GM12878 (cell line): ENCODE results near the gene POT1. TPM values are rescaled to one million over a fixed set of nuclear protein-coding genes. Genes with fewer than 3 reads are reported as not detected.

Source experiments
- ATAC-seq: fragments of 200-7000 bp; cut with Tn5 transposase; 3 replicates; pipeline ENCODE4 v1.9.1; 2020; ENCODE audit warnings: mild to moderate bottlenecking, moderate library complexity
- BruUV-seq: library from RNA; stranded (reverse); fragments of 400-500 nt; replicated peaks from 2 replicates; lab custom pipeline; 2021; lab: Mats Ljungman, UMichigan
- CTCF ChIA-PET: fragments of 300-600 bp; sonication (Branson Sonifier 250); formaldehyde crosslinking; extraction: SDS; loops from one replicate; lab custom pipeline; 2021; ENCODE audit warnings: inconsistent platforms; lab: Yijun Ruan, JAX
- POLR2A ChIA-PET: fragments of 350-600 bp; formaldehyde crosslinking; extraction: SDS; loops from one replicate; lab custom pipeline; 2021; ENCODE audit warnings: inconsistent platforms; lab: Charles Lee
- RAD21 ChIA-PET: fragments of 300-600 bp; sonication (Branson Sonifier 250); formaldehyde crosslinking; loops from one replicate; lab custom pipeline; 2023; ENCODE audit warnings: antibody characterized with exemption; ENCODE audit not compliant: unreplicated experiment; lab: Charles Lee
- SMC1A ChIA-PET: fragments of 300-600 bp; sonication (Branson Sonifier 250); formaldehyde crosslinking; loops from one replicate; lab custom pipeline; 2023; ENCODE audit not compliant: unreplicated experiment, uncharacterized antibody; lab: Charles Lee
- DNase-seq: peaks from one replicate; pipeline ENCODE4 v3.0.0-alpha.2; 2011; ENCODE audit warnings: low read depth, low spot score
- FAIRE-seq: peaks from 3 replicates; lab custom pipeline; 2011; peaks lifted over from hg19 to GRCh38; lab: Jason Lieb, UNC
- H2AFZ ChIP-seq: 2 replicates; pipeline ENCODE4 v1.6.0; 2011; ENCODE audit warnings: low read depth, low read length, control low read depth; ENCODE audit not compliant: control insufficient read depth
- H3K27ac ChIP-seq: 2 replicates; pipeline ENCODE4 v1.5.1; 2011; ENCODE audit warnings: control low read depth; ENCODE audit not compliant: control insufficient read depth, insufficient read depth
- H3K27me3 ChIP-seq, 2 experiments: replicated peaks in 1 of 2; 2 replicates each; pipeline versions ENCODE4 v1.6.0 to v1.6.1; 2011; ENCODE audit warnings: low read length in 1 of 2; ENCODE audit not compliant: control insufficient read depth in 2 of 2, insufficient read depth in 2 of 2
- H3K36me3 ChIP-seq, 2 experiments: 2 replicates each; pipeline ENCODE4 v1.5.1; 2011; ENCODE audit warnings: low read length in 1 of 2; ENCODE audit not compliant: control insufficient read depth in 2 of 2, insufficient read depth in 2 of 2
- H3K4me1 ChIP-seq: 2 replicates; pipeline ENCODE4 v1.6.1; 2011; ENCODE audit warnings: mild to moderate bottlenecking, low read length, moderate library complexity, mixed read lengths; ENCODE audit not compliant: control insufficient read depth, insufficient read depth
- H3K4me2 ChIP-seq: 2 replicates; pipeline ENCODE4 v1.6.0; 2011; ENCODE audit warnings: control low read depth; ENCODE audit not compliant: control insufficient read depth, insufficient read depth
- H3K4me3 ChIP-seq: fragments of 200-600 bp; sonication (generic); 2 replicates; pipeline ENCODE4 v1.5.1; 2016
- H3K79me2 ChIP-seq: 2 replicates; pipeline ENCODE4 v1.6.0; 2011; ENCODE audit warnings: low read length; ENCODE audit not compliant: control insufficient read depth, insufficient read depth
- H3K9ac ChIP-seq: 2 replicates; pipeline ENCODE4 v1.8.0; 2011; ENCODE audit warnings: low read length, control low read depth, mixed read lengths; ENCODE audit not compliant: control insufficient read depth, insufficient read depth
- H3K9me3 ChIP-seq: replicated peaks from 3 replicates; pipeline ENCODE4 v1.5.1; 2011; ENCODE audit warnings: mild to moderate bottlenecking, low read length; ENCODE audit not compliant: control insufficient read depth, insufficient read depth
- H4K20me1 ChIP-seq: 2 replicates; pipeline ENCODE4 v1.6.0; 2011; ENCODE audit not compliant: control insufficient read depth, insufficient read depth
- BCL11A ChIP-seq: IDR thresholded peaks from 2 replicates; pipeline ENCODE4 v1.6.1; 2011; ENCODE audit warnings: low read depth, low read length
- JUNB ChIP-seq: IDR thresholded peaks from 2 replicates; pipeline ENCODE4 v1.6.1; 2016; ENCODE audit warnings: antibody characterized with exemption, mild to moderate bottlenecking
- KAT2A ChIP-seq: conservative IDR thresholded peaks from 2 replicates; pipeline ENCODE4 v1.6.1; 2011; ENCODE audit warnings: low read depth, low read length; ENCODE audit not compliant: control insufficient read depth
- MYC ChIP-seq: IDR thresholded peaks from 2 replicates; pipeline ENCODE4 v1.6.1; 2011; ENCODE audit warnings: mild to moderate bottlenecking, low read length, moderate library complexity, inconsistent platforms; ENCODE audit not compliant: insufficient read depth, insufficient replicate concordance, insufficient read length, severe bottlenecking
- NFIC ChIP-seq: IDR thresholded peaks from 2 replicates; pipeline ENCODE4 v1.6.1; 2012; ENCODE audit warnings: low read depth, mild to moderate bottlenecking, inconsistent platforms, low read length, moderate library complexity
- NR2F1 ChIP-seq: fragments of 450-650 bp; conservative IDR thresholded peaks from 2 replicates; pipeline ENCODE4 v1.6.1; 2017; ENCODE audit warnings: mild to moderate bottlenecking
- SIX5 ChIP-seq: IDR thresholded peaks from 2 replicates; pipeline ENCODE4 v1.6.1; 2011; ENCODE audit warnings: mild to moderate bottlenecking, low read depth, low read length, moderate library complexity; ENCODE audit not compliant: severe bottlenecking
- SRF ChIP-seq, 2 experiments: IDR thresholded peaks; 2 replicates each; pipeline ENCODE4 v1.6.1; 2011; ENCODE audit warnings: low read depth in 2 of 2, low read length in 2 of 2, mild to moderate bottlenecking in 1 of 2, moderate library complexity in 1 of 2
- SUPT20H ChIP-seq: IDR thresholded peaks from 2 replicates; pipeline ENCODE4 v1.6.1; 2011; ENCODE audit warnings: low read depth, mild to moderate bottlenecking, low read length, moderate library complexity, borderline replicate concordance; ENCODE audit not compliant: control insufficient read depth
- WRNIP1 ChIP-seq: IDR thresholded peaks from 2 replicates; pipeline ENCODE4 v1.6.1; 2011; ENCODE audit warnings: low read depth, low read length, improper control_type of control experiment, borderline replicate concordance
- ZNF274 ChIP-seq: IDR thresholded peaks from one replicate; pipeline ENCODE4 v1.8.0; 2011; ENCODE audit not compliant: insufficient read length, insufficient read depth
- ZZZ3 ChIP-seq: IDR thresholded peaks from 2 replicates; pipeline ENCODE4 v1.6.1; 2011; ENCODE audit warnings: low read depth; ENCODE audit not compliant: control insufficient read depth, insufficient read length
- WGBS: methylation state at CpG from one replicate; pipeline ENCODE4 v1.1.6; 2016; ENCODE audit warnings: low lambda C conversion rate; ENCODE audit not compliant: insufficient replicate concordance, insufficient coverage; ENCODE audit errors: missing lambda C conversion rate; 5-methylcytosine and 5-hydroxymethylcytosine counted together
- in situ Hi-C: fragments of 300-500 bp; cut with MboI; formaldehyde crosslinking; loops from 9 replicates; pipeline ENCODE4 v1.14.3; 2018; ENCODE audit warnings: mixed read lengths
- intact Hi-C: fragments of 100-400 bp; cut with micrococcal nuclease; formaldehyde crosslinking; loops from one replicate; pipeline ENCODE4 v1.14.2; 2022; ENCODE audit not compliant: unreplicated experiment
- polyA plus RNA-seq, 11 experiments: library from polyadenylated mRNA; depleted of rRNA in 4 of 11; unstranded in 6 of 11; stranded (reverse) in 5 of 11; fragments of >200 nt; fragmentation: Nextera tagmentation in 4 of 11; fragmentation: Illumina TruSeq in 1 of 11; extraction: Ambion mirVana in 4 of 11; extraction: Trizol in 1 of 11; gene quantifications; 1 replicate in 1 of 11; 2 replicates in 10 of 11; pipeline versions ENCODE4 v1.2.1 to v1.2.3, GENCODE V29; 2011 to 2016; ENCODE audit warnings: inconsistent platforms in 2 of 11, missing spikeins in 2 of 11, low read depth in 1 of 11
- total RNA-seq, 4 experiments: library from RNA; depleted of rRNA in 3 of 4; stranded (reverse); fragments of >200 nt in 3 of 4; fragmentation: Illumina TruSeq in 1 of 4; extraction: Trizol in 1 of 4; gene quantifications; 2 replicates each; pipeline versions ENCODE4 v1.2.1 to v1.2.3, GENCODE V29; 2013 to 2021
- TF ChIP-seq, protein P1 (sequence below): fragments of 450-650 bp; formaldehyde crosslinking; IDR thresholded peaks from 2 replicates; pipeline ENCODE4 v1.4.0; 2022; ENCODE audit warnings: mild to moderate bottlenecking, moderate library complexity
- TF ChIP-seq, protein P2 (sequence below): IDR thresholded peaks from 2 replicates; pipeline ENCODE4 v1.6.1; 2011; ENCODE audit warnings: borderline replicate concordance, low read depth, mild to moderate bottlenecking, moderate library complexity, low read length; ENCODE audit not compliant: insufficient read depth, poor library complexity, severe bottlenecking
- TF ChIP-seq, protein P3 (sequence below), 3 experiments: IDR thresholded peaks in 2 of 3; conservative IDR thresholded peaks in 1 of 3; 2 replicates each; pipeline ENCODE4 v1.5.1; 2011; ENCODE audit warnings: low read depth in 3 of 3, low read length in 3 of 3, mild to moderate bottlenecking in 3 of 3, control low read depth in 2 of 3, moderate library complexity in 2 of 3, inconsistent platforms in 1 of 3, mixed read lengths in 1 of 3; ENCODE audit not compliant: control insufficient read depth in 2 of 3, insufficient read depth in 1 of 3; ENCODE audit errors: extremely low read depth in 1 of 3

POT1 gene
- total and polyA plus RNA-seq, 10 of the 15 experiments (the other 5 are each of a cell fraction or from before 2014, with no cell fraction given): 16.3 to 87.0 (median 33.9) TPM

DNA sequence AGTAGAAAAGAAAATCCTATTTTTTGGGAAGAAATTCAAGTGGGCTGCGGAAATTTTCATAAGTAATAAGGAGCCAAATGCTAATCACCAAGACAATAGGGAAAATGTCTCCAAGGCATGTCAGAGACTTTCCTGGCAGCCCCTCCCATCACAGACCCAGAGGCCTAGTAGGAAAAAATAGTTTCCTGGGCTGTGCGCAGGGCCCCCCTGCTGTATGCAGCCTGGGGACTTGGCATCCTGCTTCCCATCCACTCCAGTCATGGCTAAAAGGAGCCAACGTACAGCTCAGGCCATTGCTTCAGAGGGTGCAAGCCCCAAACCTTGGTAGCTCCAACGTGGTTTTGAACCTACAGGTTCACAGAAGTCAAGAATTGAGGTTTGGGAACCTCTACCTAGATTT lies 12.8 kb upstream of the POT1 start (continued):
- TF ChIP-seq, protein P1, sequence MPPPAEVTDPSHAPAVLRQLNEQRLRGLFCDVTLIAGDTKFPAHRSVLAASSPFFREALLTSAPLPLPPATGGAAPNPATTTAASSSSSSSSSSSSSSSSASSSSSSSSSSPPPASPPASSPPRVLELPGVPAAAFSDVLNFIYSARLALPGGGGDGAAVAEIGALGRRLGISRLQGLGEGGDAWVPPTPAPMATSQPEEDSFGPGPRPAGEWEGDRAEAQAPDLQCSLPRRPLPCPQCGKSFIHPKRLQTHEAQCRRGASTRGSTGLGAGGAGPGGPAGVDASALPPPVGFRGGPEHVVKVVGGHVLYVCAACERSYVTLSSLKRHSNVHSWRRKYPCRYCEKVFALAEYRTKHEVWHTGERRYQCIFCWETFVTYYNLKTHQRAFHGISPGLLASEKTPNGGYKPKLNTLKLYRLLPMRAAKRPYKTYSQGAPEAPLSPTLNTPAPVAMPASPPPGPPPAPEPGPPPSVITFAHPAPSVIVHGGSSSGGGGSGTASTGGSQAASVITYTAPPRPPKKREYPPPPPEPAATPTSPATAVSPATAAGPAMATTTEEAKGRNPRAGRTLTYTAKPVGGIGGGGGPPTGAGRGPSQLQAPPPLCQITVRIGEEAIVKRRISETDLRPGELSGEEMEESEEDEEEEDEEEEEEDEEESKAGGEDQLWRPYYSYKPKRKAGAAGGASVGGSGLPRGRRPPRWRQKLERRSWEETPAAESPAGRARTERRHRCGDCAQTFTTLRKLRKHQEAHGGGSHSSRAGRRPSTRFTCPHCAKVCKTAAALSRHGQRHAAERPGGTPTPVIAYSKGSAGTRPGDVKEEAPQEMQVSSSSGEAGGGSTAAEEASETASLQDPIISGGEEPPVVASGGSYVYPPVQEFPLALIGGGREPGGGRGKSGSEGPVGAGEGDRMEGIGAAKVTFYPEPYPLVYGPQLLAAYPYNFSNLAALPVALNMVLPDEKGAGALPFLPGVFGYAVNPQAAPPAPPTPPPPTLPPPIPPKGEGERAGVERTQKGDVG (CRISPR knock-in tag): no peak
- TF ChIP-seq SRF (IDR thresholded peaks at IDR 0.05; ENCODE audit: low read depth in 2 of 2, low read length in 2 of 2) (no peak), SIX5 (no peak), ZNF274 (no peak)
- TF ChIP-seq, protein P2, sequence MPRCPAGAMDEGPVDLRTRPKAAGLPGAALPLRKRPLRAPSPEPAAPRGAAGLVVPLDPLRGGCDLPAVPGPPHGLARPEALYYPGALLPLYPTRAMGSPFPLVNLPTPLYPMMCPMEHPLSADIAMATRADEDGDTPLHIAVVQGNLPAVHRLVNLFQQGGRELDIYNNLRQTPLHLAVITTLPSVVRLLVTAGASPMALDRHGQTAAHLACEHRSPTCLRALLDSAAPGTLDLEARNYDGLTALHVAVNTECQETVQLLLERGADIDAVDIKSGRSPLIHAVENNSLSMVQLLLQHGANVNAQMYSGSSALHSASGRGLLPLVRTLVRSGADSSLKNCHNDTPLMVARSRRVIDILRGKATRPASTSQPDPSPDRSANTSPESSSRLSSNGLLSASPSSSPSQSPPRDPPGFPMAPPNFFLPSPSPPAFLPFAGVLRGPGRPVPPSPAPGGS: no peak
- TF ChIP-seq, all 136 proteins: peak for 0

DNA sequence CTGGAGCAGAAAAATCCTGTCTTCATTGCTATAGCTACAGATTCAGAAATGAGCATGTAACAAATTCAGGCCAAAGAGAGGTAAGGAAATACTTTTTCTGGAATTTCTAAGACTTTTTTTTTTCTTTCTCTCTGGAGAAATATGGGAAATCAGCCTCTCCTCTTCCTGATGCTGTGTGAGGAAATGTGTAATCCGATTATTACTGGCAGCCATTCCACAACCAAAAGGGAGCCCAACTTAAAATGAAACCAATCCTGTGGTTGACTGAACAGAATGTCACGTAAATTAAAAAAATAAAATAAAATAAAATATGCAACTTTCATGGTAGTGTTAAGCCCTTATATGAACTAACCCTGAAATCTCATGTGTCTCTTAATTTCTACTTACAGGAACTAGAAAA lies 10.7 kb upstream of the POT1 start:
- CTCF ChIA-PET: no interaction called here
- RAD21 ChIA-PET: interaction anchor here (1.6 kb wide), 1 partner anchor 83 kb away, joined by 4 read pairs; no protein-coding TSS in a partner anchor
- no peak overlapping the region for H2AFZ ChIP-seq
- WGBS: 4% methylated on average over 2 of the region's 2 CpGs
- H3K4me2 ChIP-seq: no peak overlapping the region
- H3K27me3 ChIP-seq: no peaks in the 10 kb centered on the region
- H3K36me3 ChIP-seq: no peaks in the 10 kb centered on the region
- POLR2A ChIA-PET: no interaction called here
- DNase-seq (no peak), FAIRE-seq (no peak), ATAC-seq (no peak)
- no peak overlapping the region for H3K27ac ChIP-seq
- H3K4me3 ChIP-seq: no peak overlapping the region
- no peak overlapping the region for H3K9ac ChIP-seq
- BruUV-seq: no TSS peak
- H3K9me3 ChIP-seq: no peaks in the 10 kb centered on the region
- no peaks in the 10 kb centered on the region for H3K79me2 ChIP-seq
- intact Hi-C loops: no loop called here
- no peaks in the 10 kb centered on the region for H4K20me1 ChIP-seq
- SMC1A ChIA-PET: no interaction called here
- H3K4me1 ChIP-seq: no peaks in the 10 kb centered on the region
- in situ Hi-C loops: no loop called here
- TF ChIP-seq JUNB (no peak), BCL11A (no peak), NFIC (no peak), MYC (no peak), WRNIP1 (no peak), NR2F1 (no peak), KAT2A (no peak), SUPT20H (no peak), ZZZ3 (no peak)
- TF ChIP-seq, protein P3, sequence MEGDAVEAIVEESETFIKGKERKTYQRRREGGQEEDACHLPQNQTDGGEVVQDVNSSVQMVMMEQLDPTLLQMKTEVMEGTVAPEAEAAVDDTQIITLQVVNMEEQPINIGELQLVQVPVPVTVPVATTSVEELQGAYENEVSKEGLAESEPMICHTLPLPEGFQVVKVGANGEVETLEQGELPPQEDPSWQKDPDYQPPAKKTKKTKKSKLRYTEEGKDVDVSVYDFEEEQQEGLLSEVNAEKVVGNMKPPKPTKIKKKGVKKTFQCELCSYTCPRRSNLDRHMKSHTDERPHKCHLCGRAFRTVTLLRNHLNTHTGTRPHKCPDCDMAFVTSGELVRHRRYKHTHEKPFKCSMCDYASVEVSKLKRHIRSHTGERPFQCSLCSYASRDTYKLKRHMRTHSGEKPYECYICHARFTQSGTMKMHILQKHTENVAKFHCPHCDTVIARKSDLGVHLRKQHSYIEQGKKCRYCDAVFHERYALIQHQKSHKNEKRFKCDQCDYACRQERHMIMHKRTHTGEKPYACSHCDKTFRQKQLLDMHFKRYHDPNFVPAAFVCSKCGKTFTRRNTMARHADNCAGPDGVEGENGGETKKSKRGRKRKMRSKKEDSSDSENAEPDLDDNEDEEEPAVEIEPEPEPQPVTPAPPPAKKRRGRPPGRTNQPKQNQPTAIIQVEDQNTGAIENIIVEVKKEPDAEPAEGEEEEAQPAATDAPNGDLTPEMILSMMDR (IDR thresholded peaks at IDR 0.05 in 2 of 3, conservative IDR thresholded peaks at IDR 0.05 in 1 of 3; ENCODE audit: control insufficient read depth in 2 of 3, extremely low read depth in 1 of 3, insufficient read depth in 1 of 3, low read depth in 3 of 3, low read length in 3 of 3): no peak
